Panc1 (cell line): ENCODE results near the gene MRM1.

ENCODE experiments used
- POLR2AphosphoS5 ChIP-seq: IDR thresholded peaks from 2 replicates; pipeline ENCODE4 v1.6.1; 2012; ENCODE audit warnings: mild to moderate bottlenecking, low read depth, low read length, moderate library complexity
- SIN3A ChIP-seq: IDR thresholded peaks from 2 replicates; pipeline ENCODE4 v1.6.1; 2012; ENCODE audit warnings: low read depth, mild to moderate bottlenecking, low read length, moderate library complexity, borderline replicate concordance; ENCODE audit not compliant: insufficient read depth
- TCF7L2 ChIP-seq: IDR thresholded peaks from 2 replicates; pipeline ENCODE4 v1.6.1; 2011; ENCODE audit warnings: mild to moderate bottlenecking, low read depth, low read length, inconsistent platforms
- TF ChIP-seq, protein P1 (sequence below): fragments of 450-650 bp; IDR thresholded peaks from 2 replicates; pipeline ENCODE4 v1.5.1; 2017; ENCODE audit warnings: mild to moderate bottlenecking
- TF ChIP-seq, protein P2 (sequence below), 2 experiments: IDR thresholded peaks; 2 replicates each; pipeline ENCODE4 v1.6.1; 2011 to 2012; ENCODE audit warnings: low read depth in 2 of 2, control low read depth in 1 of 2, low read length in 1 of 2, mild to moderate bottlenecking in 1 of 2, moderate library complexity in 1 of 2; ENCODE audit not compliant: insufficient read depth in 1 of 2

DNA sequence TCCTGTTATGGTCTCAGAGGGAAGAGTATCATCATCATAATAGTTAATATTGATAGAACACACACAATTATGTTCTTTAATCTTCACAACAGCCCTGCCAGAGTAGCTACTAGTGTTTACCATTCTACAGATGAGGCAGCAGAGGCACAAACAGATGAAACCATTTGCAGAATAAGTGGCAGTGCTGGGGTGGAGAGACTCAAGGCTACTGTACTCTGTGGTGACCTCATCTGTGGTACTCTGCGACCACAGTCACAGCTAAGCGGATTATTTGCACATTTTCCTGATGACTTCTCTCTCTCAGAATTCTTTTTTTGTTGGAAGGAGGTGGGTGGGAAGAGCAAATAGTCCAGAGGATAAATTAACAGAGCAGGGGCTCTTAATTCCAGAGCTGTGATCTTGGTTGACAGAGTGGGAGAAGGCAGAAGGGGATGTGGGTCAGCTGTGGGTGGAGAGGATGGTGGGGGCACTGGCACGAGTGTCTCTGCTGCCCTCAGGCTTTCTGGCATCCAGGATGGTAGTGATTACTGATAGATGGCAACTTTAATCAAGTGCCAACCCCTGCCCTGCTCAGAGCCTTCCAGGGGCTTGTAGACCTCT, 41.8 kb downstream of the MRM1 start:
- TF ChIP-seq, protein P1, sequence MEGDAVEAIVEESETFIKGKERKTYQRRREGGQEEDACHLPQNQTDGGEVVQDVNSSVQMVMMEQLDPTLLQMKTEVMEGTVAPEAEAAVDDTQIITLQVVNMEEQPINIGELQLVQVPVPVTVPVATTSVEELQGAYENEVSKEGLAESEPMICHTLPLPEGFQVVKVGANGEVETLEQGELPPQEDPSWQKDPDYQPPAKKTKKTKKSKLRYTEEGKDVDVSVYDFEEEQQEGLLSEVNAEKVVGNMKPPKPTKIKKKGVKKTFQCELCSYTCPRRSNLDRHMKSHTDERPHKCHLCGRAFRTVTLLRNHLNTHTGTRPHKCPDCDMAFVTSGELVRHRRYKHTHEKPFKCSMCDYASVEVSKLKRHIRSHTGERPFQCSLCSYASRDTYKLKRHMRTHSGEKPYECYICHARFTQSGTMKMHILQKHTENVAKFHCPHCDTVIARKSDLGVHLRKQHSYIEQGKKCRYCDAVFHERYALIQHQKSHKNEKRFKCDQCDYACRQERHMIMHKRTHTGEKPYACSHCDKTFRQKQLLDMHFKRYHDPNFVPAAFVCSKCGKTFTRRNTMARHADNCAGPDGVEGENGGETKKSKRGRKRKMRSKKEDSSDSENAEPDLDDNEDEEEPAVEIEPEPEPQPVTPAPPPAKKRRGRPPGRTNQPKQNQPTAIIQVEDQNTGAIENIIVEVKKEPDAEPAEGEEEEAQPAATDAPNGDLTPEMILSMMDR, result no peak
- TF ChIP-seq, protein P2, sequence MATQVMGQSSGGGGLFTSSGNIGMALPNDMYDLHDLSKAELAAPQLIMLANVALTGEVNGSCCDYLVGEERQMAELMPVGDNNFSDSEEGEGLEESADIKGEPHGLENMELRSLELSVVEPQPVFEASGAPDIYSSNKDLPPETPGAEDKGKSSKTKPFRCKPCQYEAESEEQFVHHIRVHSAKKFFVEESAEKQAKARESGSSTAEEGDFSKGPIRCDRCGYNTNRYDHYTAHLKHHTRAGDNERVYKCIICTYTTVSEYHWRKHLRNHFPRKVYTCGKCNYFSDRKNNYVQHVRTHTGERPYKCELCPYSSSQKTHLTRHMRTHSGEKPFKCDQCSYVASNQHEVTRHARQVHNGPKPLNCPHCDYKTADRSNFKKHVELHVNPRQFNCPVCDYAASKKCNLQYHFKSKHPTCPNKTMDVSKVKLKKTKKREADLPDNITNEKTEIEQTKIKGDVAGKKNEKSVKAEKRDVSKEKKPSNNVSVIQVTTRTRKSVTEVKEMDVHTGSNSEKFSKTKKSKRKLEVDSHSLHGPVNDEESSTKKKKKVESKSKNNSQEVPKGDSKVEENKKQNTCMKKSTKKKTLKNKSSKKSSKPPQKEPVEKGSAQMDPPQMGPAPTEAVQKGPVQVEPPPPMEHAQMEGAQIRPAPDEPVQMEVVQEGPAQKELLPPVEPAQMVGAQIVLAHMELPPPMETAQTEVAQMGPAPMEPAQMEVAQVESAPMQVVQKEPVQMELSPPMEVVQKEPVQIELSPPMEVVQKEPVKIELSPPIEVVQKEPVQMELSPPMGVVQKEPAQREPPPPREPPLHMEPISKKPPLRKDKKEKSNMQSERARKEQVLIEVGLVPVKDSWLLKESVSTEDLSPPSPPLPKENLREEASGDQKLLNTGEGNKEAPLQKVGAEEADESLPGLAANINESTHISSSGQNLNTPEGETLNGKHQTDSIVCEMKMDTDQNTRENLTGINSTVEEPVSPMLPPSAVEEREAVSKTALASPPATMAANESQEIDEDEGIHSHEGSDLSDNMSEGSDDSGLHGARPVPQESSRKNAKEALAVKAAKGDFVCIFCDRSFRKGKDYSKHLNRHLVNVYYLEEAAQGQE (IDR thresholded peaks at IDR 0.05; ENCODE audit: insufficient read depth in 1 of 2, low read depth in 2 of 2, low read length in 1 of 2), result no peak
- TF ChIP-seq POLR2AphosphoS5 (no peak), SIN3A (no peak), TCF7L2 (no peak)
